H9 (cell line): ENCODE measurements around the gene HPCAL1. TPM values are rescaled to one million over a fixed set of nuclear protein-coding genes. Genes with fewer than 3 reads are reported as not detected.

Experiments used
- DNase-seq: peaks from one replicate; pipeline ENCODE4 v3.0.0-alpha.2; 2017
- H2AFZ ChIP-seq: one replicate; pipeline ENCODE4 v1.6.1; 2013; ENCODE audit warnings: mild to moderate bottlenecking, low read length, control low read depth, moderate library complexity
- H2AK5ac ChIP-seq: 2 replicates; pipeline ENCODE4 v1.6.1; 2013; ENCODE audit warnings: low read length, control low read depth, mixed read lengths; ENCODE audit not compliant: insufficient read length
- H2BK120ac ChIP-seq: one replicate; pipeline ENCODE4 v1.6.1; 2013; ENCODE audit warnings: low read depth, mild to moderate bottlenecking, low read length, control low read depth, inconsistent platforms; ENCODE audit not compliant: poor library complexity, severe bottlenecking
- H2BK12ac ChIP-seq: 2 replicates; pipeline ENCODE4 v1.6.1; 2013; ENCODE audit warnings: low read length, control low read depth, mixed read lengths, low read depth; ENCODE audit not compliant: insufficient read length
- H2BK15ac ChIP-seq: 2 replicates; pipeline ENCODE4 v1.6.1; 2013; ENCODE audit warnings: low read depth, low read length, control low read depth
- H2BK20ac ChIP-seq: one replicate; pipeline ENCODE4 v1.6.1; 2013; ENCODE audit warnings: low read depth, mild to moderate bottlenecking, low read length, control low read depth, inconsistent platforms; ENCODE audit not compliant: poor library complexity, severe bottlenecking
- H2BK5ac ChIP-seq: 2 replicates; pipeline ENCODE4 v1.6.1; 2013; ENCODE audit warnings: low read length, control low read depth, mixed read lengths; ENCODE audit not compliant: insufficient read length
- H3K14ac ChIP-seq: 2 replicates; pipeline ENCODE4 v1.6.1; 2013; ENCODE audit warnings: low read length, control low read depth; ENCODE audit not compliant: insufficient read depth
- H3K18ac ChIP-seq: 2 replicates; pipeline ENCODE4 v1.6.1; 2013; ENCODE audit warnings: low read depth, mild to moderate bottlenecking, mixed read lengths, low read length, control low read depth; ENCODE audit not compliant: insufficient read length
- H3K23ac ChIP-seq: 2 replicates; pipeline ENCODE4 v1.6.1; 2013; ENCODE audit warnings: low read length, control low read depth, mixed read lengths, low read depth; ENCODE audit not compliant: insufficient read length
- H3K23me2 ChIP-seq: 2 replicates; pipeline ENCODE4 v1.6.1; 2013; ENCODE audit warnings: low read depth, mild to moderate bottlenecking, mixed read lengths, low read length, control low read depth; ENCODE audit not compliant: insufficient read length, poor library complexity, severe bottlenecking
- H3K27ac ChIP-seq: 2 replicates; pipeline ENCODE4 v1.5.1; 2013; ENCODE audit warnings: low read length, control low read depth, mixed read lengths, low read depth; ENCODE audit not compliant: insufficient read length
- H3K27me3 ChIP-seq: 2 replicates; pipeline ENCODE4 v1.6.1; 2013; ENCODE audit warnings: low read length, control low read depth, inconsistent platforms; ENCODE audit not compliant: insufficient read depth
- H3K4ac ChIP-seq: 2 replicates; pipeline ENCODE4 v1.6.1; 2013; ENCODE audit warnings: low read depth, mild to moderate bottlenecking, control low read depth, inconsistent platforms, low read length, moderate library complexity
- H3K4me1 ChIP-seq: 2 replicates; pipeline ENCODE4 v1.6.1; 2013; ENCODE audit warnings: low read length, control low read depth, inconsistent platforms; ENCODE audit not compliant: insufficient read depth
- H3K4me2 ChIP-seq: 2 replicates; pipeline ENCODE4 v1.6.1; 2013; ENCODE audit warnings: low read length, control low read depth, mixed read lengths; ENCODE audit not compliant: insufficient read length, insufficient read depth
- H3K56ac ChIP-seq: 2 replicates; pipeline ENCODE4 v1.6.1; 2013; ENCODE audit warnings: low read depth, mild to moderate bottlenecking, mixed read lengths, low read length, control low read depth; ENCODE audit not compliant: insufficient read length
- H3K79me1 ChIP-seq: 2 replicates; pipeline ENCODE4 v1.6.1; 2013; ENCODE audit warnings: low read depth, mild to moderate bottlenecking, moderate library complexity, low read length, control low read depth, inconsistent platforms; ENCODE audit not compliant: insufficient read depth, poor library complexity, severe bottlenecking
- H3K79me2 ChIP-seq: 2 replicates; pipeline ENCODE4 v1.6.1; 2013; ENCODE audit warnings: low read length, control low read depth, inconsistent platforms; ENCODE audit not compliant: insufficient read depth
- H3K9ac ChIP-seq: 2 replicates; pipeline ENCODE4 v1.6.1; 2013; ENCODE audit warnings: low read length, control low read depth, mixed read lengths; ENCODE audit not compliant: insufficient read length; ENCODE audit errors: extremely low read depth
- H3K9me3 ChIP-seq: one replicate; pipeline ENCODE4 v1.6.1; 2013; ENCODE audit warnings: low read depth, low read length, inconsistent platforms; ENCODE audit not compliant: control insufficient read depth
- H3T11ph ChIP-seq: one replicate; pipeline ENCODE4 v1.6.1; 2013; ENCODE audit warnings: mild to moderate bottlenecking, low read length, control low read depth, inconsistent platforms
- H4K20me1 ChIP-seq: one replicate; pipeline ENCODE4 v1.6.1; 2013; ENCODE audit not compliant: control insufficient read depth, insufficient read length, insufficient read depth
- H4K5ac ChIP-seq: 2 replicates; pipeline ENCODE4 v1.6.1; 2013; ENCODE audit warnings: low read depth, mild to moderate bottlenecking, mixed read lengths, low read length, control low read depth; ENCODE audit not compliant: insufficient read length
- H4K8ac ChIP-seq: replicated peaks from 2 replicates; pipeline ENCODE4 v1.6.1; 2013; ENCODE audit warnings: low read length, control low read depth, mixed read lengths, low read depth; ENCODE audit not compliant: insufficient read length
- H4K91ac ChIP-seq: 2 replicates; pipeline ENCODE4 v1.6.1; 2013; ENCODE audit warnings: low read depth, mild to moderate bottlenecking, moderate library complexity, mixed read lengths, low read length, control low read depth; ENCODE audit not compliant: insufficient read length
- H3K27ac Mint-ChIP-seq, 3 experiments: 2 replicates in 2 of 3; 3 replicates in 1 of 3; pipeline ENCODE4 v1.8.0; 2020 to 2021; ENCODE audit warnings: mixed read lengths in 3 of 3, mild to moderate bottlenecking in 1 of 3, moderate library complexity in 1 of 3
- H3K27me3 Mint-ChIP-seq: 2 replicates; pipeline ENCODE4 v1.8.0; 2021; ENCODE audit warnings: low read depth, mild to moderate bottlenecking, moderate library complexity, mixed read lengths
- H3K36me3 Mint-ChIP-seq, 3 experiments: 2 replicates in 2 of 3; 3 replicates in 1 of 3; pipeline ENCODE4 v1.8.0; 2020 to 2021; ENCODE audit warnings: low read depth in 3 of 3, mixed read lengths in 3 of 3; ENCODE audit not compliant: insufficient read depth in 1 of 3
- H3K4me1 Mint-ChIP-seq, 2 experiments: 2 replicates each; pipeline ENCODE4 v1.8.0; 2020; ENCODE audit warnings: mixed read lengths in 2 of 2
- H3K4me3 Mint-ChIP-seq, 2 experiments: 2 replicates in 1 of 2; 3 replicates in 1 of 2; pipeline ENCODE4 v1.8.0; 2020 to 2021; ENCODE audit warnings: mild to moderate bottlenecking in 2 of 2, mixed read lengths in 2 of 2, moderate library complexity in 1 of 2
- H3K9me3 Mint-ChIP-seq, 2 experiments: 2 replicates in 1 of 2; 3 replicates in 1 of 2; pipeline ENCODE4 v1.8.0; 2020; ENCODE audit warnings: mild to moderate bottlenecking in 2 of 2, mixed read lengths in 2 of 2, moderate library complexity in 1 of 2
- WGBS: extraction: QIAGEN DNeasy Blood & Tissue Kit; methylation state at CpG from one replicate; pipeline ENCODE4 v1.1.7; 2013; ENCODE audit warnings: missing lambda C conversion rate, low lambda C conversion rate, mixed read lengths; ENCODE audit not compliant: insufficient read length; ENCODE audit errors: extremely low coverage; 5-methylcytosine and 5-hydroxymethylcytosine counted together
- total RNA-seq: library from RNA; stranded (reverse); gene quantifications from 2 replicates; pipeline ENCODE4 v1.2.1, GENCODE V29; 2021
- TF ChIP-seq, protein P1 (sequence below): fragments of 200-600 bp; sonication (generic); conservative IDR thresholded peaks from 3 replicates; pipeline ENCODE4 v1.8.0; 2021; ENCODE audit warnings: antibody characterized with exemption, mild to moderate bottlenecking

Gene HPCAL1
- total RNA-seq, 1 experiment from 2014 or later: 4.7 TPM

DNA sequence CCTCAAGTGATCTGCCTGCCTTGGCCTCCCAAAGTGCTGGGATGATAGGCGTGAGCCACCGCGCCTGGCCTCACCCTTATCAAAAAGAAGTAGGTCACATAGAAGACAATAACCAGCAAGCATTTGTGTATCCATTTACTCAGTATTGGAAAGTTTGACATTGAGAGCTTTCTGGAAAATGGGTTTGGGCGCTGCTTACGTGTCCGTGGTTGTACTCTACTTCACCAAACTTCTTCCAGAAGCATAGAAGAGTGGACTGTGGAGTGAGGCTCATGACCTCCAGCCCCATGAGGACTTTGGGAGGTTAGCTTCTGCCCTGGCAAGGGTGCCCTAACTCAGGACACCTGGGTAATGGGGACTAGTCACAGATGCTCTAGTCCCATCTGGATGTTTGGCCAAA is 149.1 kb downstream of the HPCAL1 start:
- Histone ChIP-seq H3K14ac (no peak overlapping the region), H4K8ac (no peak overlapping the region), H2BK12ac (no peak overlapping the region), H3K4ac (no peak overlapping the region), H3K79me2 (0 out of 2 replicates have a peak, but pooled peaks cover 2% of the 10 kb centered on the region), H3K56ac (no peak overlapping the region), H3K27me3 (peaks cover 3% of the 10 kb centered on the region; the same call in 1 of the 2 replicates), H3K9me3 (no peaks in the 10 kb centered on the region), H2AK5ac (no peak overlapping the region), H3K18ac (no peak overlapping the region), H2BK15ac (no peak overlapping the region), H3K9ac (no peak overlapping the region), H3K23ac (no peak overlapping the region), H2BK5ac (no peak overlapping the region), H4K20me1 (no peaks in the 10 kb centered on the region), H2AFZ (no peak overlapping the region), H2BK120ac (no peak overlapping the region), H3K4me1 (no peaks in the 10 kb centered on the region; the same call in 1 of the 2 replicates), H2BK20ac (no peak overlapping the region), H3T11ph (no peak overlapping the region), H3K4me2 (no peak overlapping the region), H4K91ac (no peak overlapping the region), H3K27ac (no peak overlapping the region), H3K23me2 (peaks cover 8% of the 10 kb centered on the region), H3K79me1 (no peaks in the 10 kb centered on the region), H4K5ac (no peak overlapping the region)
- H3K27ac Mint-ChIP-seq: no peak overlapping the region
- H3K4me3 Mint-ChIP-seq: no peak overlapping the region
- no peaks in the 10 kb centered on the region for H3K9me3 Mint-ChIP-seq
- peaks cover 18 to 25% of the 10 kb centered on the region in 2 experiments for H3K4me1 Mint-ChIP-seq
- no peak for DNase-seq
- TF ChIP-seq, protein P1, sequence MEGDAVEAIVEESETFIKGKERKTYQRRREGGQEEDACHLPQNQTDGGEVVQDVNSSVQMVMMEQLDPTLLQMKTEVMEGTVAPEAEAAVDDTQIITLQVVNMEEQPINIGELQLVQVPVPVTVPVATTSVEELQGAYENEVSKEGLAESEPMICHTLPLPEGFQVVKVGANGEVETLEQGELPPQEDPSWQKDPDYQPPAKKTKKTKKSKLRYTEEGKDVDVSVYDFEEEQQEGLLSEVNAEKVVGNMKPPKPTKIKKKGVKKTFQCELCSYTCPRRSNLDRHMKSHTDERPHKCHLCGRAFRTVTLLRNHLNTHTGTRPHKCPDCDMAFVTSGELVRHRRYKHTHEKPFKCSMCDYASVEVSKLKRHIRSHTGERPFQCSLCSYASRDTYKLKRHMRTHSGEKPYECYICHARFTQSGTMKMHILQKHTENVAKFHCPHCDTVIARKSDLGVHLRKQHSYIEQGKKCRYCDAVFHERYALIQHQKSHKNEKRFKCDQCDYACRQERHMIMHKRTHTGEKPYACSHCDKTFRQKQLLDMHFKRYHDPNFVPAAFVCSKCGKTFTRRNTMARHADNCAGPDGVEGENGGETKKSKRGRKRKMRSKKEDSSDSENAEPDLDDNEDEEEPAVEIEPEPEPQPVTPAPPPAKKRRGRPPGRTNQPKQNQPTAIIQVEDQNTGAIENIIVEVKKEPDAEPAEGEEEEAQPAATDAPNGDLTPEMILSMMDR: no peak
- H3K36me3 Mint-ChIP-seq: peaks cover 0 to 3% (median 0%) of the 10 kb centered on the region in 3 experiments; a peak in 3 of 7 replicates
- no CpG with 5 or more reads among the region's 6 CpGs for WGBS
- H3K27me3 Mint-ChIP-seq: peaks cover 22% of the 10 kb centered on the region
